NCI-H1436 (cell line): ENCODE data around the gene SLC22A12.
"Not testable (repeated sequence)": the region's sequence is repeated elsewhere in the genome, so short reads cannot be mapped to it uniquely, and the experiment has no call there.

ENCODE experiments used
- DNase-seq: peaks from one replicate; lab custom pipeline; 2025; lab: John Stamatoyannopoulos, UW

SLC22A12 gene

GRCh38 chr11:64590763-64591221, at the start of gene SLC22A12:
TSS of gene SLC22A12 (plus strand) at chr11:64591220. CDS start at chr11:64591557, 337 bp downstream.
- no peak for DNase-seq

GRCh38 chr11:64542172-64543125, 48.6 kb upstream of the SLC22A12 start:
- DNase-seq = no peak

GRCh38 chr11:64543818-64544217, 47.2 kb upstream of the SLC22A12 start:
- DNase-seq = no peak

GRCh38 chr11:64544616-64545296, 46.3 kb upstream of the SLC22A12 start:
- DNase-seq = no peak

GRCh38 chr11:64545619-64546018, 45.4 kb upstream of the SLC22A12 start:
- DNase-seq = no peak

- DNase-seq = no peak
These were observed 44.8 kb upstream of the SLC22A12 start for GRCh38 chr11:64546176-64546575.

- no peak for DNase-seq
These were observed 44.4 kb upstream of the SLC22A12 start for GRCh38 chr11:64546600-64546999.

- DNase-seq = no peak
These were observed 41.1 kb upstream of the SLC22A12 start for GRCh38 chr11:64549969-64550368.

GRCh38 chr11:64553554-64554201, 37.3 kb upstream of the SLC22A12 start:
- DNase-seq = no peak

GRCh38 chr11:64556044-64556720, 34.8 kb upstream of the SLC22A12 start:
- DNase-seq = no peak

- DNase-seq = no peak
These were observed 34.2 kb upstream of the SLC22A12 start for GRCh38 chr11:64556721-64557250.

GRCh38 chr11:64558065-64558745, 32.8 kb upstream of the SLC22A12 start:
- no peak for DNase-seq

- DNase-seq = no peak
These were observed 32.2 kb upstream of the SLC22A12 start for GRCh38 chr11:64558869-64559268.

GRCh38 chr11:64559351-64560138, 31.5 kb upstream of the SLC22A12 start:
- no peak for DNase-seq

GRCh38 chr11:64560139-64560771, 30.8 kb upstream of the SLC22A12 start:
- DNase-seq = no peak

- DNase-seq = no peak
These were observed 30.1 kb upstream of the SLC22A12 start for GRCh38 chr11:64560941-64561340.

- DNase-seq = not testable (repeated sequence)
These were observed 29.6 kb upstream of the SLC22A12 start for GRCh38 chr11:64561429-64561828.

GRCh38 chr11:64561984-64562722, 28.9 kb upstream of the SLC22A12 start:
- DNase-seq = no peak
